Esophagus muscularis mucosa (tissue), 3 donors: ENCODE results near the gene MOB2.

Experiments
- POLR2A ChIP-seq: fragments of 450-650 bp; IDR thresholded peaks from one replicate; pipeline ENCODE4 v1.6.1; 2017; ENCODE audit warnings: antibody characterized with exemption, moderate library complexity, mild to moderate bottlenecking, low read depth
- TF ChIP-seq, protein P1 (sequence below), 3 experiments: fragments of 200-600 bp in 2 of 3; fragments of 450-650 bp in 1 of 3; sonication (generic) in 2 of 3; IDR thresholded peaks; one replicate each; pipeline ENCODE4 v1.5.1; 2017 to 2019; ENCODE audit warnings: antibody characterized with exemption in 3 of 3, mild to moderate bottlenecking in 2 of 3, moderate library complexity in 1 of 3

DNA sequence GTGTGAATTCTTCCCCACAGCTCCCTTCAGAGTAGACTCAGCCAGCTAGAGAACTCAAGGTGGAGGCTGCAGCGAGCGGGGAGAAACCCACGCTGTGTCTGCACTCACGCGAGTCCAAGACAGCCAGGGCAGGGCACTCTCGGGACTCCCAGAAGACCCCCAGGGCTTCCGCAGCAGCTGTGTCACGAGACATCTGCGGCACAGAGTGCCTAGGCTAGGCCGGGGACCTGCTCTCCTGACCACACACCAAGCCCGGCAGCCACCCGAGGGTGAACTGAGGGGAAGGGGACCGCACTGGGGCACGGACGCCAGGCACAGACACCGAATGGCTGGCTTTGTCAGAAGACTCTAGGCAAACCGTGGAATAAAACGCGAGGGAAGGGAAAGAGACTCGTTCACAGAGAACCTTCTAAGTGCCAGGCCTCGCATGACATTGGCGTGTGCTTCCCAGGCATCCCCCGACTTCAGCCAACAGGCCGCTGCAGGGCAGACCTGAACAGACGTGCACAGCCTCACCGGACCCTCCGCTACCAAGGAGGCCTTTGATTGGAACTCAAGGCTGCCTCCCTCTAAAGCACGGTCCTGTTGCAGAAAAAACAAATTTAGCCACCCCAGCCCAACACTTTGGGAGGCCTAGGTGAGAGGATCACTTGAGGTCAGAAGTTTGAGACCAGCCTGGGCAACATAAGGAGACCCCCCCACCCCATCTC, 18.2 kb upstream of the MOB2 start:
- TF ChIP-seq, protein P1, sequence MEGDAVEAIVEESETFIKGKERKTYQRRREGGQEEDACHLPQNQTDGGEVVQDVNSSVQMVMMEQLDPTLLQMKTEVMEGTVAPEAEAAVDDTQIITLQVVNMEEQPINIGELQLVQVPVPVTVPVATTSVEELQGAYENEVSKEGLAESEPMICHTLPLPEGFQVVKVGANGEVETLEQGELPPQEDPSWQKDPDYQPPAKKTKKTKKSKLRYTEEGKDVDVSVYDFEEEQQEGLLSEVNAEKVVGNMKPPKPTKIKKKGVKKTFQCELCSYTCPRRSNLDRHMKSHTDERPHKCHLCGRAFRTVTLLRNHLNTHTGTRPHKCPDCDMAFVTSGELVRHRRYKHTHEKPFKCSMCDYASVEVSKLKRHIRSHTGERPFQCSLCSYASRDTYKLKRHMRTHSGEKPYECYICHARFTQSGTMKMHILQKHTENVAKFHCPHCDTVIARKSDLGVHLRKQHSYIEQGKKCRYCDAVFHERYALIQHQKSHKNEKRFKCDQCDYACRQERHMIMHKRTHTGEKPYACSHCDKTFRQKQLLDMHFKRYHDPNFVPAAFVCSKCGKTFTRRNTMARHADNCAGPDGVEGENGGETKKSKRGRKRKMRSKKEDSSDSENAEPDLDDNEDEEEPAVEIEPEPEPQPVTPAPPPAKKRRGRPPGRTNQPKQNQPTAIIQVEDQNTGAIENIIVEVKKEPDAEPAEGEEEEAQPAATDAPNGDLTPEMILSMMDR (IDR thresholded peaks at IDR 0.05) = no peak
- TF ChIP-seq POLR2A = no peak
